HG02970 (cell line): ENCODE measurements around the gene GSE1.

ENCODE experiments used
- ATAC-seq: cut with Tn5 transposase; IDR thresholded peaks from one replicate; pipeline ENCODE4 v1.9.1; 2021; ENCODE audit warnings: mild to moderate bottlenecking, moderate library complexity, moderate number of reproducible peaks; ENCODE audit not compliant: unreplicated experiment, low FRiP score

GSE1 gene

DNA sequence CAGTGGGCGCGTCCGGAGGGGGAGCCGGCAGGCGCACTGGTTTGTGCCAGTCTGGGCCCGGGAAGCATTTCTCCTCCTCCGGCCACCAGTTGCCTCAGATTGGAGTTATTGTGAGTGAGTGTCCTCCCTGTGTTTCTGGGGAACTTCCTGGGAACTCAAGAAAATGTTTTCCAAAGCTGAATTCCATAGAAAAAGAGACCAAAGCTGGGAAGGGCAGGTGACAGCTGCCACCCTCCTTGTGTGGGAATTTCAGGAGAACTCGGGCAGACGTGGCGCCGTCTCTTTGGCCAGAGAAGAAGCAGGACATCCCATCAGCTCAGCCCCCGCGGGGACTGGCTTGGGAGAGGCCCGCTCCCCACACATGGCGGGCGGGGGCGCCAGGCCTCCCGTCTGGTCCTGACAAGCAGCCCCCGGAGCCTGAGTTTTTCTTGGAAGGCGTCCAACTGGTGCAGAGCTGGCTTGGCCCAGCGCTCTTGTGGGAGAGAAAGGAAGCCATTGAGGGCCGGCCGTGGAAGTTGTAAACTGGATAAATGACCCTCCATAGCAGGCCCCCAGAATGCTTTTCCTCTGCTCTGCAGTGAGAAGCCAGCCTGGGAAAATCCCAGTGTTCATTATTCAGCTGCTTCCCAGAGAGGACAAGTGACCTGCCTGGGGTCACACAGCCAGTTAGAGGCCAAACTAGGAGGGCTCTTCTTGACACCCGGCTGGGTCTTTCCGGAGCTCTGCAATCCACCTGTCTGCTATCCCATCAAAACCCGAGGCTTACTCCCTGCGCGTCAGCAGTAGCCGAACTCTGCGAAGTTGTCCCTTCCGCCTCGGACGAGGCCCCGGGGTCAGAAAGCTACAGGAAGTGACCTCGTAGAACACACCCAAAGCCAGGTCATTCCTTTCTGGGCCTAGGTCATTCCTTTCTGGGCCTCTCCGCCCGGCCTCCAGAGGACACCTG is 39.2 kb upstream of the GSE1 start:
- ATAC-seq: no peak

GRCh38 chr16:85574672-85575475 is 38.2 kb upstream of the GSE1 start:
- no peak for ATAC-seq

DNA sequence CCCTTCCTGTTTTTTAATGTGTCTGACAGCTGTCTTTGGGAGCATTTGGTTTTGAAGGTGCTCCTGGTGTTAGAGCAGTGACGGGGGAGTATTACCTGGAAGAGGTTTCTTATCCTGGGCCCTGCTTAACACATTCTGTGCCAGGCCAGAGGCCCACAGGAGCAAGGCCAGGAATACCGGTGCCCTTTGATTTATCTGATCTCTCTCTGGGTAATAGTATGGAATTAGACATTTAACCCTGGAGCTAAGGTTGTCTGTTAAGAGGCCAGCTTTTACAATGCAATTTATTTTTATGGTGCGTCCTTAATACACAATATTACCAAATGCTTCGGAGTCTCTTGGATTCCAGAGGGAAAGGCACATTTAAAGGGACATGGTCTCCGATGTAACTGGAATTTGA is 37.2 kb upstream of the GSE1 start:
- no peak for ATAC-seq

- ATAC-seq: no peak
Measured at GRCh38 chr16:85576944-85577343, 36.2 kb upstream of the GSE1 start.

GRCh38 chr16:85577899-85578598 is 35.1 kb upstream of the GSE1 start:
- no peak for ATAC-seq

DNA sequence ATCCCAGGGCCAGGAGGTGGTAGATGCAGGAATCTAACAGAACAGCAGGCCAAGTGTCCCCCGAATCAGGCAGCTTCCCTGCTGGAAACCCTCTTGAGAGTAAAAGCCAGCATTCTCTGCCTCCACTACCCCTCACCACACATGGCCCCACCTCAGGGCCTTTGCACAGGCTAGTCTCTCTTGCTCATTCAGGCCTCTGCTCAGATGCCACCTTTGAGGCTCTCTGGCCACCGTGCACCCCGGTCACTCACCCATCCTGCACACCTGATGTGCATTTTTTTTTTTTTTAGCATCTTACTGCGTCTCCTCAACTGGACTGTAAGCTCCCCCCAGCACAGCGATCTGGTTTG is 34.5 kb upstream of the GSE1 start:
- no peak for ATAC-seq

GRCh38 chr16:85579191-85579590 is 33.9 kb upstream of the GSE1 start:
- no peak for ATAC-seq

DNA sequence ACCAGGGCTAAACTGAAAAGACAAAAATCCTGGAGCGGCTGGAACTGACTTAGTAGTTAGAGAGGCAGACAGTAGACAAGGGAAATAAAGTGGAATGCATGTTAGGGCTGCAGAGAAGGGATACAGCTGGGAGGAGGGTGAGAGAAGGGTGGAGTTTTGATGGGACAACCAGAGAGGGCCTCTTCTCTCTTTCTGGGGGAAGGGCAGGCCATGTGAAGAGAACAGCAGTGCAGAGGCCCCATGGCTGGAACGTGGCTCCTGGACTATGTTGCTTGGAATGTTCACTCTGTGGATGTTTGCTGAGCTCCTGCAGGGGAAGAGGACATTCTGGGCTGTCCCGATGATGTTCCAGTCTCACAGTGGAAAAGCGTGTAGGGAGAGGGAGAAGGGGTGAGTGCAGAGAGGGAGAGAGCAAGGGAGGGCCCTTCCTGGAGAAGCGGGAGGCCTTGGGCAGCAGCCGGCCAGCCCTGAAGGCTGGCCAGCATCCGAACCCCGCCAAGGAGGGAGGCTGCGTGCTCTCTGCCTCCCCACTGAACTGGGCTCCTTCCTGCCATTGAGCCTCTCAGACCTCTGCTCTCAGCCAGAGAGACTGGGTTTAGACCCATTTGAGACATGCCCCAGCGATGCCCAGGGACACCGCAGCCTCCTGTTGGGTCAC is 33.1 kb upstream of the GSE1 start:
- ATAC-seq: no peak

- ATAC-seq: no peak
Measured at GRCh38 chr16:85580684-85581083, 32.4 kb upstream of the GSE1 start.

- no peak for ATAC-seq
Measured at GRCh38 chr16:85582229-85582991, 30.7 kb upstream of the GSE1 start.

GRCh38 chr16:85583491-85584181 is 29.5 kb upstream of the GSE1 start:
- no peak for ATAC-seq

GRCh38 chr16:85584267-85584666 is 28.9 kb upstream of the GSE1 start:
- ATAC-seq: no peak

DNA sequence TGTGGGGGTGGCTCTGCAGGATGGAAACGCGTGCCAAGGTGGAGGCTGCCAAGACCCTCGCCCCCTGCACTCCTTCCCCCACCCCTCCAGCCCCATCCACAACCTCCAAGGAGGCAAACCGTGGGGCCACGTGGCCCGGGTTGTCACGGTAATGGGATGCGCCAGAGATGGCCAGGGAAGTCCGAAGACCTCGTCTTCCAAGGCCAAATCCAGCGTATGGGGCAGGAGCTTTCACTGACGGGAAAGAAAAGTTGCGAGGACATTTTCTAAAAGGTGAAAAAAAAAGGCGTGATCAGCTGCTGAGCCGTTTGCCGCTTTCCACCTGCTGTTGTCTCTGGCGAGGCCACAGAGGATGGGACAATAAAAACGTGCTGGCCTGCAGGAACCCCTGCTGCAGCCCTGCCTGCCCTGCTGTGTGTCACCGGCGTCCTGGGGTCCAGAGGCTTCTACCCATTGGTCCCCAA is 28.3 kb upstream of the GSE1 start:
- no peak for ATAC-seq

GRCh38 chr16:85585711-85586110 is 27.4 kb upstream of the GSE1 start:
- ATAC-seq: no peak

DNA sequence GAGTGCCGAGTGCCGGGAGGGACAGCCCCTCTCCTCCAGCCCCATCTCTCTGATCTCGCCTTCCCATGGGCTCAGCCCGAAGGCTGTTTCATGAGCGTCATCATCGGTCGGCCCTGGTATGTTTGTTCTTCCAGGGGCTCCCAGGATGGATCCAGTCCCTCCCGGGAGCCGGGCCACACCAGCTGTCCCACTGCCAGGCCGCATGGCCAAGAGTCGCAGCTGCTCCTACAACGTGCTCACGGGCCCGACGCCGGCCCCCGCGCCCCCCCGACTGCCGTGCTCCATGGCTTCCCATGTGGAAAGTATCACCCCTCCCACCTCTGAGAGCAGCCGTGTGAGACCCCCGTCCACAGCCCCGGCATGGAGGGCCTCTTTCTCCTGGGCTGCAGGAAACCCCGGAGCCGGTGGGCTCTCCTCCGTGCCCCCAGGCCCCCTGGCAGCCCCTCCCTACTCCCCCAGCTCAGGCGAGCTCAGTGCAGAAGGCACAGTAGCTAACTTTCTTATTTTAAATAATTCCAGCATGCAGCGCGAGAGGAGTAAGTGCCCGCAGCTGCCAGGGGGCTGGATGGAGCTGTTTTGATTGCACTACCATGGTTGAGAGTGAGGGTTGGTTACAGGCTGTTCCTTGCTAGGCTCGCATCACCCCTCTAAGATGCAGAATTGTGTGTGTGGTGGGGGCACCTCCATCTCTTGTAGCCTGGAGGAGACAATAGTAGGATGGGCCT is 26.6 kb upstream of the GSE1 start:
- ATAC-seq: no peak

DNA sequence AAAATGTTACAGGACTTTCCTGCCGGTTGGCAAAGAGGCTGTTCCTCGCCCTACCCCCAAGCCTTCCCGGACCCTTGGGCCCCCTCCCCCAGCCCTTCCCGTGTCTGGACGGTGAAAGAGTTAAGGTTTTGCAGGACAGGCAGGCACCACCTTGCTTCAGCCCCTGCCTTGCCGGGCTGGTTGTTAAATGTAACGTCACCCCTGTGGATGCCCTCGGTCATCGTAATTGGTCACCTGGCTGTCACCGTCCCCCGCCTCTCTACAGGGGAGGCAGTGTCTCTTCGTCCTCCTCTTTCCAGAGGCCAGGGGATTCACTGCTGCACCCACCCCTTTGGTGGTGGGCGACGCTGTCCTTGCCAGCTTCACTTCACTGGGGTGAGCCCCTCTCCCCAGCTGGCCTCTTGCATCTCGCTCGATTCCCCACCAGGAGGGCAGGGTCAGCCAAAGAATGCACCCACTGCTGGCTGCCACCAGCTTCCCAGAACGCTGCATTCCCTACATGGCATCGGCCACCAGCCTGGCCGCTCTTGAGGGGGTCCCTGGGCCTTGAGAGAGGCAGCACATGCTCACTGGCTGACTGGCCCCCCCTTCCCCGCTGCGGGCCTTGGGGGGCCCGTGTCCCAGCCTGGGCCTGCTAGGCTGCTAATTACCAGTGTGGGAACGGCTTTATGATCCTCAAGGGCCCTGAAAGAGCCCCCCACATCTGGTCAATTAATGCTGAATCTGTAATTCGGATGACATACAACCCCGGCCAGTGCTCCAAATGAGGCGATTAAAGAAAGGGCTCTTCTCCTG is 25.2 kb upstream of the GSE1 start:
- ATAC-seq: no peak

DNA sequence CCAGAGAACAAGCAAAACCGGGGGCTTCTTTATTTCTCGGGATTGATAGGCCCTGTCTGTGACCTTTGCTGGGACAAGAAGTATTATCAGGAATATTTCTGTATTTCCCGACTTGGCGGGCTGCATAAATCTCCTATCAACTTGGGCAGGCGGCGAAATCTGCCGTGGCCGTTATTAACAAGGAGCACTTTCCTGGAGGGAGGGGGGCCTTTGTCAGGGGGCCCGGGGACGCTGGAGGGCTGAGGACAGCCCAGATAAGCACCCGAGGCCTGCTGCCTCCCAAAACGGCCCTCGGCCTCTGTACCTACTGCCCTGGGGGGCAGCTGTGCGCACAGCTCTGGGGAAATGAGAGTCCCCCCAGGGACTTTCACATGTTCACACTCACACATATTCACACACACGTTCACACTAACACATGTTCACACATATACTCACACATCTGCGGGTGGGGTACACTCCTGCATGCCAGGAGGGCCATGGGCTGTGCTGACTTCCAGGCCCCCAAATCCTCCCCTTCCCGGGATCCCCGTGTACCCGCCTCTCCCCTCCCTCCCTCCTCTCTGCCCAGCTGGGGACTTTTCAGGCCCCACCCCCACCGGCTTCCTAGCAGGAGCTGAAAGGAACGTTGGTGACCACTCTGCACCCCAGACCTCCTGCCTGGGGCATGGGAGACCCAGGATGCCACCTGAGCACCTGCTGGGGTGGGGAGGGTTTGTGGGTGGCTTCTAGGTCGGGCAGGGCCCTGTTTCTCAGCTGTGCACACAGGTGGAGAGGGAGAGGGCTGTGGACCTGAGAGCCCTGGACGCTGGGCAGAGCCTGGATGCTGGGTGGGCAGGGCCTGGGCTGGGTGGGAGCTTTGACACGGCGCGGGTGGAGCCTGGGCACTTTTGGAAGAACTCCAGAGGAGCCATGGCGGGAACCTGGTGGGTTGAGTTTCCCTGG is 24.3 kb upstream of the GSE1 start:
- ATAC-seq: no peak
